NCI-H526 (cell line): ENCODE data around the gene TTC28.
A peak's percentile ranks its signal among the peaks of the same experiment; 100 is the strongest.

Experiments used
- DNase-seq, 2 experiments: peaks; one replicate each; lab custom pipeline; 2025; lab: John Stamatoyannopoulos, UW

TTC28 gene

GRCh38 chr22:28269277-28269676 is 410.4 kb downstream of the TTC28 start:
- no peak for DNase-seq

GRCh38 chr22:28268850-28269249 is 410.8 kb downstream of the TTC28 start:
- peak in 1 of 2 experiments; percentile 18 for DNase-seq

- no peak for DNase-seq
Measured at GRCh38 chr22:28268171-28268570, 411.5 kb downstream of the TTC28 start.

- no peak for DNase-seq
Measured at GRCh38 chr22:28260619-28261018, 419.0 kb downstream of the TTC28 start.

- DNase-seq, result no peak
Measured at GRCh38 chr22:28259774-28260312, 419.8 kb downstream of the TTC28 start.

- no peak for DNase-seq
Measured at GRCh38 chr22:28254396-28254795, 425.2 kb downstream of the TTC28 start.

GRCh38 chr22:28252539-28252938 is 427.1 kb downstream of the TTC28 start:
- no peak for DNase-seq

- DNase-seq, result no peak
Measured at GRCh38 chr22:28250036-28250695, 429.5 kb downstream of the TTC28 start.

GRCh38 chr22:28249402-28249801 is 430.2 kb downstream of the TTC28 start:
- DNase-seq, result no peak

GRCh38 chr22:28247667-28248363 is 431.8 kb downstream of the TTC28 start:
- no peak for DNase-seq

GRCh38 chr22:28247136-28247535 is 432.5 kb downstream of the TTC28 start:
- no peak for DNase-seq

GRCh38 chr22:28246397-28246796 is 433.2 kb downstream of the TTC28 start:
- DNase-seq, result no peak

- no peak for DNase-seq
Measured at GRCh38 chr22:28245579-28246224, 433.9 kb downstream of the TTC28 start.

- no peak for DNase-seq
Measured at GRCh38 chr22:28244757-28245156, 434.9 kb downstream of the TTC28 start.

- DNase-seq, result no peak
Measured at GRCh38 chr22:28243539-28243938, 436.1 kb downstream of the TTC28 start.

GRCh38 chr22:28241656-28242290 is 437.9 kb downstream of the TTC28 start:
- no peak for DNase-seq

GRCh38 chr22:28239941-28240340 is 439.7 kb downstream of the TTC28 start:
- DNase-seq, result no peak

GRCh38 chr22:28237783-28238182 is 441.9 kb downstream of the TTC28 start:
- DNase-seq, result no peak

- no peak for DNase-seq
Measured at GRCh38 chr22:28237112-28237511, 442.5 kb downstream of the TTC28 start.

- peak in 1 of 2 experiments; percentile 8 for DNase-seq
Measured at GRCh38 chr22:28232204-28232603, 447.4 kb downstream of the TTC28 start.

- peak in 1 of 2 experiments; percentile 13 for DNase-seq
Measured at GRCh38 chr22:28231441-28231840, 448.2 kb downstream of the TTC28 start.

- no peak for DNase-seq
Measured at GRCh38 chr22:28230671-28231070, 449.0 kb downstream of the TTC28 start.
